HepG2 (cell line): ENCODE results near the gene MOV10L1. TPM values are rescaled to one million over a fixed set of nuclear protein-coding genes. Genes with fewer than 3 reads are reported as not detected.

Experiments used
- ATAC-seq: fragments of 200-7000 bp; cut with Tn5 transposase; 3 replicates; pipeline ENCODE4 v1.9.1; 2020; ENCODE audit warnings: mild to moderate bottlenecking, moderate library complexity
- BruUV-seq: library from RNA; stranded (reverse); fragments of 400-500 nt; replicated peaks from 2 replicates; lab custom pipeline; 2021; lab: Mats Ljungman, UMichigan
- CTCF ChIA-PET: fragments of 300-600 bp; formaldehyde crosslinking; extraction: SDS; loops from one replicate; lab custom pipeline; 2021; ENCODE audit warnings: low total read pairs, inconsistent platforms, low intra/inter-chr PET ratio; lab: Yijun Ruan, JAX
- POLR2A ChIA-PET: fragments of 350-600 bp; sonication (Branson Sonifier 250); formaldehyde crosslinking; loops from one replicate; lab custom pipeline; 2020; ENCODE audit warnings: antibody characterized with exemption, inconsistent platforms; lab: Yijun Ruan, JAX
- DNase-seq: peaks from one replicate; pipeline ENCODE4 v3.0.0-alpha.2; 2015; ENCODE audit warnings: low spot score
- FAIRE-seq: peaks from 3 replicates; lab custom pipeline; 2011; peaks lifted over from hg19 to GRCh38; lab: Jason Lieb, UNC
- H2AFZ ChIP-seq: one replicate; pipeline ENCODE4 v1.6.1; 2011; ENCODE audit warnings: low read length, inconsistent platforms
- H3K27ac ChIP-seq: fragments of 300-600 bp; 3 replicates; pipeline ENCODE4 v1.8.0; 2011; ENCODE audit warnings: mixed run types, mild to moderate bottlenecking, mixed read lengths, low read length, inconsistent platforms; ENCODE audit not compliant: insufficient read depth; ENCODE audit errors: extremely low read length
- H3K27me3 ChIP-seq, 2 experiments: fragments of 200-600 bp in 1 of 2; 2 replicates in 1 of 2; 3 replicates in 1 of 2; pipeline versions ENCODE4 v1.6.0 to v1.8.0; 2011; ENCODE audit warnings: low read length in 2 of 2, mild to moderate bottlenecking in 2 of 2, moderate library complexity in 2 of 2, inconsistent platforms in 1 of 2; ENCODE audit not compliant: insufficient read depth in 2 of 2, control insufficient read depth in 1 of 2
- H3K36me3 ChIP-seq, 2 experiments: fragments of 200-600 bp in 1 of 2; replicated peaks in 1 of 2; 2 replicates in 1 of 2; 3 replicates in 1 of 2; pipeline versions ENCODE4 v1.5.1 to v1.8.0; 2011; ENCODE audit warnings: low read length in 2 of 2, inconsistent platforms in 1 of 2; ENCODE audit not compliant: insufficient read depth in 2 of 2, control insufficient read depth in 1 of 2
- H3K4me1 ChIP-seq: 2 replicates; pipeline ENCODE4 v1.5.1; 2012; ENCODE audit warnings: low read length, inconsistent platforms; ENCODE audit not compliant: insufficient read depth
- H3K4me2 ChIP-seq: 2 replicates; pipeline ENCODE4 v1.6.0; 2011; ENCODE audit warnings: low read depth, low read length, inconsistent platforms
- H3K4me3 ChIP-seq, 3 experiments: fragments of 200-600 bp in 1 of 3; sonication (generic), shearing (Covaris generic) in 1 of 3; replicated peaks in 1 of 3; 2 replicates each; pipeline ENCODE4 v1.5.1; 2011 to 2016; ENCODE audit warnings: low read length in 3 of 3, inconsistent platforms in 2 of 3, low read depth in 2 of 3, mild to moderate bottlenecking in 2 of 3, control low read depth in 1 of 3, mixed read lengths in 1 of 3; ENCODE audit not compliant: insufficient read depth in 1 of 3
- H3K79me2 ChIP-seq: one replicate; pipeline ENCODE4 v1.6.1; 2011; ENCODE audit warnings: low read length, inconsistent platforms; ENCODE audit not compliant: insufficient read depth
- H3K9ac ChIP-seq: 2 replicates; pipeline ENCODE4 v1.6.0; 2011; ENCODE audit warnings: mild to moderate bottlenecking, low read depth, low read length, inconsistent platforms; ENCODE audit not compliant: insufficient read depth
- H3K9me3 ChIP-seq: 2 replicates; pipeline ENCODE4 v1.5.1; 2012; ENCODE audit warnings: mild to moderate bottlenecking, low read length
- H4K20me1 ChIP-seq: 2 replicates; pipeline ENCODE4 v1.6.0; 2011; ENCODE audit warnings: inconsistent platforms, mild to moderate bottlenecking, low read length, moderate library complexity; ENCODE audit not compliant: insufficient read depth
- AFF4 ChIP-seq: sonication (generic); formaldehyde crosslinking; IDR thresholded peaks from 2 replicates; pipeline ENCODE4 v1.4.0; 2020; ENCODE audit warnings: missing genetic modification reagents
- BORCS8-MEF2B ChIP-seq: sonication (generic); formaldehyde crosslinking; IDR thresholded peaks from 2 replicates; pipeline ENCODE4 v1.8.0; 2022; ENCODE audit warnings: mild to moderate bottlenecking, missing genetic modification reagents
- CBFB ChIP-seq: sonication (generic); formaldehyde crosslinking; IDR thresholded peaks from 2 replicates; pipeline ENCODE4 v1.4.0; 2020; ENCODE audit warnings: missing genetic modification reagents
- HDAC6 ChIP-seq: fragments of 200-600 bp; sonication (generic); IDR thresholded peaks from 2 replicates; pipeline ENCODE4 v1.7.0; 2017; ENCODE audit warnings: mild to moderate bottlenecking, antibody characterized with exemption, low read length, low read depth
- RFX1 ChIP-seq: fragments of 450-650 bp; IDR thresholded peaks from 2 replicates; pipeline ENCODE4 v1.6.1; 2017
- STAG1 ChIP-seq: sonication (generic); formaldehyde crosslinking; IDR thresholded peaks from 2 replicates; pipeline ENCODE4 v1.4.0; 2020; ENCODE audit warnings: missing genetic modification reagents
- TBX2 ChIP-seq: sonication (generic); formaldehyde crosslinking; IDR thresholded peaks from 2 replicates; pipeline ENCODE4 v1.5.0; 2020; ENCODE audit warnings: missing genetic modification reagents, mild to moderate bottlenecking, borderline replicate concordance
- TMF1 ChIP-seq: sonication (generic); formaldehyde crosslinking; IDR thresholded peaks from 2 replicates; pipeline ENCODE4 v1.8.1; 2022; ENCODE audit warnings: low read depth, missing genetic modification reagents
- ZBTB20 ChIP-seq: sonication (generic); formaldehyde crosslinking; IDR thresholded peaks from 2 replicates; pipeline ENCODE4 v1.8.1; 2023; ENCODE audit warnings: missing genetic modification reagents, low read depth, mild to moderate bottlenecking, borderline replicate concordance
- ZNF3 ChIP-seq: IDR thresholded peaks from 2 replicates; pipeline ENCODE4 v1.7.0; 2017; ENCODE audit warnings: inconsistent platforms
- ZNF510 ChIP-seq: sonication (generic); formaldehyde crosslinking; IDR thresholded peaks from 2 replicates; pipeline ENCODE4 v1.4.0; 2020; ENCODE audit warnings: low read depth, mild to moderate bottlenecking, missing genetic modification reagents
- ZNF713 ChIP-seq: sonication (generic); formaldehyde crosslinking; IDR thresholded peaks from 2 replicates; pipeline ENCODE4 v1.4.0; 2020; ENCODE audit warnings: mild to moderate bottlenecking, missing genetic modification reagents
- WGBS: methylation state at CpG from one replicate; pipeline ENCODE4 v1.1.6; 2017; ENCODE audit warnings: low lambda C conversion rate; 5-methylcytosine and 5-hydroxymethylcytosine counted together
- in situ Hi-C: cut with HindIII; loops from 2 replicates; pipeline ENCODE4 v1.10.0; 2017; ENCODE audit warnings: low pct_unique_long_range_greater_than_20kb; ENCODE audit not compliant: extremely low pct_ligation_motif_present
- intact Hi-C: fragments of 100-400 bp; cut with micrococcal nuclease; formaldehyde crosslinking; loops from one replicate; pipeline ENCODE4 v1.10.0; 2022; ENCODE audit not compliant: unreplicated experiment
- polyA plus RNA-seq, 8 experiments: library from polyadenylated mRNA; depleted of rRNA in 3 of 8; stranded (reverse) in 7 of 8; unstranded in 1 of 8; fragments of >200 nt; fragmentation: Illumina TruSeq in 4 of 8; extraction: Trizol in 4 of 8; gene quantifications; 2 replicates each; pipeline versions ENCODE4 v1.2.1 to v1.2.3, GENCODE V29; 2011 to 2016; ENCODE audit warnings: low read depth in 4 of 8, missing spikeins in 1 of 8, mixed read lengths in 1 of 8; ENCODE audit not compliant: insufficient read depth in 1 of 8
- total RNA-seq, 5 experiments: library from RNA; depleted of rRNA; stranded (reverse); fragments of >200 nt; fragmentation: Illumina TruSeq; extraction: Trizol; gene quantifications; 2 replicates each; pipeline ENCODE4 v1.2.3, GENCODE V29; 2016; ENCODE audit warnings: low read depth in 1 of 5
- TF ChIP-seq, protein P1 (sequence below): sonication (generic); formaldehyde crosslinking; IDR thresholded peaks from 2 replicates; pipeline ENCODE4 v1.4.0; 2020; ENCODE audit warnings: mild to moderate bottlenecking, missing genetic modification reagents
- TF ChIP-seq, protein P2 (sequence below): sonication (generic); formaldehyde crosslinking; IDR thresholded peaks from 2 replicates; pipeline ENCODE4 v1.5.0; 2020; ENCODE audit warnings: missing genetic modification reagents

The MOV10L1 gene
- total and polyA plus RNA-seq, 2 of the 13 experiments (the other 11 are each of a cell fraction or from before 2014, with no cell fraction given) = 0.11 to 0.12 TPM

GRCh38 chr22:50041361-50042065 lies 48.3 kb upstream of the MOV10L1 start:
- CTCF ChIA-PET = no interaction called here
- Histone ChIP-seq H3K4me1 (no peaks in the 10 kb centered on the region), H3K36me3 (no peaks in the 10 kb centered on the region), H3K9me3 (no peaks in the 10 kb centered on the region), H3K79me2 (no peaks in the 10 kb centered on the region), H3K4me3 (no peak overlapping the region), H4K20me1 (no peaks in the 10 kb centered on the region), H3K27me3 (peaks cover 3 to 50% of the 10 kb centered on the region in 2 experiments), H3K27ac (no peak overlapping the region), H2AFZ (no peak overlapping the region), H3K9ac (no peak overlapping the region), H3K4me2 (no peak overlapping the region)
- BruUV-seq = no TSS peak
- FAIRE-seq = no peak
- intact Hi-C loops (no loop called here), in situ Hi-C loops (no loop called here)
- POLR2A ChIA-PET = no interaction called here
- no peak for ATAC-seq
- no peak for DNase-seq
- 16% methylated on average over 12 of the region's 17 CpGs for WGBS
- TF ChIP-seq STAG1 (no peak), BORCS8-MEF2B (no peak), TBX2 (CRISPR knock-in tag) (no peak), ZNF713 (CRISPR knock-in tag) (no peak), CBFB (CRISPR knock-in tag) (no peak), HDAC6 (no peak), ZNF3 (CRISPR knock-in tag) (no peak), RFX1 (no peak), TMF1 (CRISPR knock-in tag) (no peak), ZBTB20 (CRISPR knock-in tag) (no peak), AFF4 (CRISPR knock-in tag) (no peak), ZNF510 (CRISPR knock-in tag) (no peak)
- TF ChIP-seq, protein P1, sequence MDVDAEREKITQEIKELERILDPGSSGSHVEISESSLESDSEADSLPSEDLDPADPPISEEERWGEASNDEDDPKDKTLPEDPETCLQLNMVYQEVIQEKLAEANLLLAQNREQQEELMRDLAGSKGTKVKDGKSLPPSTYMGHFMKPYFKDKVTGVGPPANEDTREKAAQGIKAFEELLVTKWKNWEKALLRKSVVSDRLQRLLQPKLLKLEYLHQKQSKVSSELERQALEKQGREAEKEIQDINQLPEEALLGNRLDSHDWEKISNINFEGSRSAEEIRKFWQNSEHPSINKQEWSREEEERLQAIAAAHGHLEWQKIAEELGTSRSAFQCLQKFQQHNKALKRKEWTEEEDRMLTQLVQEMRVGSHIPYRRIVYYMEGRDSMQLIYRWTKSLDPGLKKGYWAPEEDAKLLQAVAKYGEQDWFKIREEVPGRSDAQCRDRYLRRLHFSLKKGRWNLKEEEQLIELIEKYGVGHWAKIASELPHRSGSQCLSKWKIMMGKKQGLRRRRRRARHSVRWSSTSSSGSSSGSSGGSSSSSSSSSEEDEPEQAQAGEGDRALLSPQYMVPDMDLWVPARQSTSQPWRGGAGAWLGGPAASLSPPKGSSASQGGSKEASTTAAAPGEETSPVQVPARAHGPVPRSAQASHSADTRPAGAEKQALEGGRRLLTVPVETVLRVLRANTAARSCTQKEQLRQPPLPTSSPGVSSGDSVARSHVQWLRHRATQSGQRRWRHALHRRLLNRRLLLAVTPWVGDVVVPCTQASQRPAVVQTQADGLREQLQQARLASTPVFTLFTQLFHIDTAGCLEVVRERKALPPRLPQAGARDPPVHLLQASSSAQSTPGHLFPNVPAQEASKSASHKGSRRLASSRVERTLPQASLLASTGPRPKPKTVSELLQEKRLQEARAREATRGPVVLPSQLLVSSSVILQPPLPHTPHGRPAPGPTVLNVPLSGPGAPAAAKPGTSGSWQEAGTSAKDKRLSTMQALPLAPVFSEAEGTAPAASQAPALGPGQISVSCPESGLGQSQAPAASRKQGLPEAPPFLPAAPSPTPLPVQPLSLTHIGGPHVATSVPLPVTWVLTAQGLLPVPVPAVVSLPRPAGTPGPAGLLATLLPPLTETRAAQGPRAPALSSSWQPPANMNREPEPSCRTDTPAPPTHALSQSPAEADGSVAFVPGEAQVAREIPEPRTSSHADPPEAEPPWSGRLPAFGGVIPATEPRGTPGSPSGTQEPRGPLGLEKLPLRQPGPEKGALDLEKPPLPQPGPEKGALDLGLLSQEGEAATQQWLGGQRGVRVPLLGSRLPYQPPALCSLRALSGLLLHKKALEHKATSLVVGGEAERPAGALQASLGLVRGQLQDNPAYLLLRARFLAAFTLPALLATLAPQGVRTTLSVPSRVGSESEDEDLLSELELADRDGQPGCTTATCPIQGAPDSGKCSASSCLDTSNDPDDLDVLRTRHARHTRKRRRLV (CRISPR knock-in tag) = no peak
- TF ChIP-seq, protein P2, sequence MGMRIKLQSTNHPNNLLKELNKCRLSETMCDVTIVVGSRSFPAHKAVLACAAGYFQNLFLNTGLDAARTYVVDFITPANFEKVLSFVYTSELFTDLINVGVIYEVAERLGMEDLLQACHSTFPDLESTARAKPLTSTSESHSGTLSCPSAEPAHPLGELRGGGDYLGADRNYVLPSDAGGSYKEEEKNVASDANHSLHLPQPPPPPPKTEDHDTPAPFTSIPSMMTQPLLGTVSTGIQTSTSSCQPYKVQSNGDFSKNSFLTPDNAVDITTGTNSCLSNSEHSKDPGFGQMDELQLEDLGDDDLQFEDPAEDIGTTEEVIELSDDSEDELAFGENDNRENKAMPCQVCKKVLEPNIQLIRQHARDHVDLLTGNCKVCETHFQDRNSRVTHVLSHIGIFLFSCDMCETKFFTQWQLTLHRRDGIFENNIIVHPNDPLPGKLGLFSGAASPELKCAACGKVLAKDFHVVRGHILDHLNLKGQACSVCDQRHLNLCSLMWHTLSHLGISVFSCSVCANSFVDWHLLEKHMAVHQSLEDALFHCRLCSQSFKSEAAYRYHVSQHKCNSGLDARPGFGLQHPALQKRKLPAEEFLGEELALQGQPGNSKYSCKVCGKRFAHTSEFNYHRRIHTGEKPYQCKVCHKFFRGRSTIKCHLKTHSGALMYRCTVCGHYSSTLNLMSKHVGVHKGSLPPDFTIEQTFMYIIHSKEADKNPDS (CRISPR knock-in tag) = no peak
